CD14-positive monocyte (primary cell): ENCODE results near the gene PQBP1. TPM values are rescaled to one million over a fixed set of nuclear protein-coding genes. Genes with fewer than 3 reads are reported as not detected.

Experiments
- DNase-seq, 3 donors: peaks; one replicate each; pipeline ENCODE4 v3.0.0-alpha.2; 2011 to 2022
- H2AFZ ChIP-seq: 2 replicates; pipeline ENCODE4 v1.6.0; 2012; ENCODE audit warnings: mild to moderate bottlenecking, low read depth, low read length, inconsistent platforms; ENCODE audit not compliant: insufficient read depth, poor library complexity, severe bottlenecking
- H3K27ac ChIP-seq, 2 donors: 1 replicate in 1 of 2; 2 replicates in 1 of 2; pipeline ENCODE4 v1.5.1; 2012 to 2013; ENCODE audit warnings: low read length in 2 of 2, control low read depth in 1 of 2, inconsistent platforms in 1 of 2, low read depth in 1 of 2, mild to moderate bottlenecking in 1 of 2
- H3K27me3 ChIP-seq, 2 donors: one replicate each; pipeline versions ENCODE4 v1.6.0 to v1.6.1; 2011 to 2013; ENCODE audit warnings: low read length in 2 of 2; ENCODE audit not compliant: control insufficient read depth in 2 of 2, insufficient read depth in 2 of 2
- H3K36me3 ChIP-seq, 2 donors: replicated peaks in 1 of 2; 1 replicate in 1 of 2; 2 replicates in 1 of 2; pipeline versions ENCODE4 v1.5.1 to v1.6.1; 2012 to 2013; ENCODE audit warnings: low read length in 2 of 2, control low read depth in 1 of 2, inconsistent platforms in 1 of 2, mild to moderate bottlenecking in 1 of 2; ENCODE audit not compliant: insufficient read depth in 2 of 2, control insufficient read depth in 1 of 2
- H3K4me1 ChIP-seq, 2 donors: 1 replicate in 1 of 2; 2 replicates in 1 of 2; pipeline versions ENCODE4 v1.5.1 to v1.6.1; 2012 to 2013; ENCODE audit warnings: low read length in 2 of 2, control low read depth in 1 of 2, inconsistent platforms in 1 of 2, mild to moderate bottlenecking in 1 of 2, moderate library complexity in 1 of 2; ENCODE audit not compliant: insufficient read depth in 2 of 2, control insufficient read depth in 1 of 2
- H3K4me2 ChIP-seq: replicated peaks from 2 replicates; pipeline ENCODE3; 2012; ENCODE audit warnings: low read length, moderate library complexity, mild to moderate bottlenecking; ENCODE audit not compliant: poor library complexity, severe bottlenecking; ENCODE audit errors: extremely low read depth
- H3K4me3 ChIP-seq, 3 experiments: fragments of 200-600 bp in 1 of 3; sonication (generic) in 1 of 3; replicated peaks in 1 of 3; 1 replicate in 2 of 3; 2 replicates in 1 of 3; pipeline ENCODE4 v1.5.1; 2011 to 2013; ENCODE audit warnings: low read length in 3 of 3, mild to moderate bottlenecking in 3 of 3, control low read depth in 2 of 3, low read depth in 2 of 3, inconsistent platforms in 1 of 3, moderate library complexity in 1 of 3
- H3K79me2 ChIP-seq: 2 replicates; pipeline ENCODE4 v1.6.0; 2012; ENCODE audit warnings: mild to moderate bottlenecking, control low read depth, inconsistent platforms, low read length, moderate library complexity; ENCODE audit not compliant: insufficient read depth
- H3K9ac ChIP-seq: 2 replicates; pipeline ENCODE4 v1.6.0; 2017; ENCODE audit warnings: low read length, mild to moderate bottlenecking; ENCODE audit not compliant: insufficient read depth, poor library complexity, severe bottlenecking
- H3K9me3 ChIP-seq, 2 donors: replicated peaks in 1 of 2; 1 replicate in 1 of 2; 2 replicates in 1 of 2; pipeline versions ENCODE4 v1.5.1 to v1.6.1; 2012 to 2013; ENCODE audit warnings: low read length in 2 of 2, control low read depth in 1 of 2; ENCODE audit not compliant: control insufficient read depth in 1 of 2, insufficient read depth in 1 of 2
- H4K20me1 ChIP-seq: 2 replicates; pipeline ENCODE4 v1.6.0; 2012; ENCODE audit warnings: mild to moderate bottlenecking, low read length, control low read depth, moderate library complexity; ENCODE audit not compliant: insufficient read depth
- H3K27ac Mint-ChIP-seq, 7 donors: one replicate each; pipeline ENCODE4 v1.8.0; 2020; ENCODE audit warnings: mild to moderate bottlenecking in 7 of 7, mixed read lengths in 7 of 7, moderate library complexity in 6 of 7, inconsistent platforms in 2 of 7
- H3K27me3 Mint-ChIP-seq, 3 donors: one replicate each; pipeline ENCODE4 v1.8.0; 2021 to 2022; ENCODE audit warnings: low read depth in 3 of 3, mild to moderate bottlenecking in 3 of 3, mixed read lengths in 3 of 3, moderate library complexity in 3 of 3, inconsistent platforms in 1 of 3
- H3K36me3 Mint-ChIP-seq, 2 donors: one replicate each; pipeline ENCODE4 v1.8.0; 2020; ENCODE audit warnings: mixed read lengths in 2 of 2, inconsistent platforms in 1 of 2, mild to moderate bottlenecking in 1 of 2
- H3K4me1 Mint-ChIP-seq: one replicate; pipeline ENCODE4 v1.8.0; 2020; ENCODE audit warnings: mild to moderate bottlenecking, mixed read lengths
- H3K4me3 Mint-ChIP-seq, 2 donors: one replicate each; pipeline ENCODE4 v1.8.0; 2020; ENCODE audit warnings: mild to moderate bottlenecking in 2 of 2, mixed read lengths in 2 of 2, moderate library complexity in 1 of 2
- H3K9me3 Mint-ChIP-seq, 7 donors: one replicate each; pipeline ENCODE4 v1.8.0; 2020 to 2022; ENCODE audit warnings: mixed read lengths in 7 of 7, mild to moderate bottlenecking in 6 of 7, moderate library complexity in 6 of 7, inconsistent platforms in 2 of 7
- CTCF ChIP-seq: fragments of 200-600 bp; IDR thresholded peaks from one replicate; pipeline ENCODE4 v1.8.0; 2022; ENCODE audit warnings: antibody characterized with exemption, mild to moderate bottlenecking
- WGBS: methylation state at CpG from one replicate; pipeline ENCODE4 v1.1.5; 2013; ENCODE audit warnings: missing lambda C conversion rate; ENCODE audit not compliant: insufficient coverage; 5-methylcytosine and 5-hydroxymethylcytosine counted together
- intact Hi-C, 2 donors: fragments of 100-400 bp; cut with micrococcal nuclease; formaldehyde crosslinking; loops; one replicate each; pipeline versions ENCODE4 v1.15.0 to v1.15.1; 2023
- polyA plus RNA-seq, 3 donors: library from polyadenylated mRNA; depleted of rRNA in 1 of 3; unstranded in 2 of 3; stranded (reverse) in 1 of 3; fragments of 300-500 nt in 2 of 3; fragments of >200 nt in 1 of 3; fragmentation: Illumina TruSeq in 2 of 3; gene quantifications; 1 replicate in 2 of 3; 2 replicates in 1 of 3; pipeline ENCODE4 v1.2.3, GENCODE V29; 2012 to 2021

Gene PQBP1
- polyA plus RNA-seq, 3 donors, result 71.7 to 129 (median 78.3) TPM

- H3K4me3 Mint-ChIP-seq, result no peak overlapping the region
- peak overlapping the region; percentile 87 to 95 (median 93) for H3K27ac Mint-ChIP-seq
- no peak overlapping the region for H3K4me2 ChIP-seq
- H3K4me1 ChIP-seq, result peaks cover 39 to 40% of the 10 kb centered on the region in 2 donors
- peak overlapping the region; percentile 46 to 75 for H3K27ac ChIP-seq
- H3K27me3 ChIP-seq, result no peaks in the 10 kb centered on the region
- peaks cover 0 to 3% (median 0%) of the 10 kb centered on the region in 7 donors for H3K9me3 Mint-ChIP-seq
- intact Hi-C loops, result no loop called here
- WGBS, result no CpG with 5 or more reads among the region's 1 CpG
- H3K27me3 Mint-ChIP-seq, result peaks cover 0 to 1% (median 1%) of the 10 kb centered on the region in 3 donors
- no peak overlapping the region for H2AFZ ChIP-seq
- H3K4me1 Mint-ChIP-seq, result peaks cover 50% of the 10 kb centered on the region
- DNase-seq, result no peak
- H3K36me3 Mint-ChIP-seq, result peaks cover 44 to 64% of the 10 kb centered on the region in 2 donors
- no peak overlapping the region for H3K9ac ChIP-seq
- peaks cover 41% of the 10 kb centered on the region for H3K79me2 ChIP-seq
- no peak overlapping the region for H3K4me3 ChIP-seq
- H4K20me1 ChIP-seq, result peaks cover 17% of the 10 kb centered on the region
- peaks cover 24 to 43% of the 10 kb centered on the region in 2 donors for H3K36me3 ChIP-seq
- TF ChIP-seq CTCF, result no peak
- no peaks in the 10 kb centered on the region for H3K9me3 ChIP-seq
Observed at GRCh38 chrX:48938721-48939425, 41.1 kb downstream of the PQBP1 start.

- H3K27ac Mint-ChIP-seq, result peak overlapping the region; percentile 80 to 95 (median 93)
- no peak for TF ChIP-seq CTCF
- H3K4me2 ChIP-seq, result no peak overlapping the region
- H3K4me1 Mint-ChIP-seq, result peaks cover 50% of the 10 kb centered on the region
- peaks cover 18 to 42% of the 10 kb centered on the region in 2 donors for H3K36me3 ChIP-seq
- H3K27ac ChIP-seq, result peak overlapping the region; percentile 9 to 75
- H3K27me3 Mint-ChIP-seq, result peaks cover 0 to 3% (median 1%) of the 10 kb centered on the region in 3 donors
- no peaks in the 10 kb centered on the region for H3K9me3 ChIP-seq
- H3K9me3 Mint-ChIP-seq, result peaks cover 0 to under 1% (median 0%) of the 10 kb centered on the region in 7 donors
- H3K4me3 ChIP-seq, result no peak overlapping the region
- DNase-seq, result no peak
- H4K20me1 ChIP-seq, result peaks cover 25% of the 10 kb centered on the region
- no CpG with 5 or more reads among the region's 3 CpGs for WGBS
- H3K4me3 Mint-ChIP-seq, result no peak overlapping the region
- H3K36me3 Mint-ChIP-seq, result peaks cover 38 to 62% of the 10 kb centered on the region in 2 donors
- peaks cover 39 to 40% of the 10 kb centered on the region in 2 donors for H3K4me1 ChIP-seq
- H2AFZ ChIP-seq, result no peak overlapping the region
- H3K27me3 ChIP-seq, result no peaks in the 10 kb centered on the region
- no peak overlapping the region for H3K9ac ChIP-seq
- peaks cover 48% of the 10 kb centered on the region for H3K79me2 ChIP-seq
- intact Hi-C loops, result loop anchor here in 1 of 2 donors (10.0 kb wide), 1 partner anchor 45 kb away; the partner anchor contains the start of genes PQBP1 and TIMM17B
Observed at GRCh38 chrX:48939524-48940228, 41.9 kb downstream of the PQBP1 start.
